Daoy (cell line): Measurements from ENCODE around the gene DENND1A. TPM values are rescaled to one million over a fixed set of nuclear protein-coding genes. Genes with fewer than 3 reads are reported as not detected.
"Not testable (repeated sequence)": the region's sequence is repeated elsewhere in the genome, so short reads cannot be mapped to it uniquely, and the experiment has no call there.

Experiments used
- DNase-seq: peaks from one replicate; pipeline ENCODE4 v3.0.0-alpha.2; 2015; ENCODE audit warnings: low read depth
- total RNA-seq: library from RNA; depleted of rRNA; stranded (reverse); fragments of >200 nt; shearing (Covaris generic); gene quantifications from 2 replicates; pipeline ENCODE4 v1.2.3, GENCODE V29; 2014

The DENND1A gene
- total RNA-seq, 1 experiment from 2014 or later = 9.9 TPM

- no peak for DNase-seq
Measured at GRCh38 chr9:123946101-123946821, 16.3 kb upstream of the DENND1A start.

- no peak for DNase-seq
Measured at GRCh38 chr9:123945532-123945931, 15.6 kb upstream of the DENND1A start.

- not testable (repeated sequence) for DNase-seq
Measured at GRCh38 chr9:123944464-123944863, 14.5 kb upstream of the DENND1A start.

- no peak for DNase-seq
Measured at GRCh38 chr9:123943671-123944070, 13.7 kb upstream of the DENND1A start.

- DNase-seq = no peak
Measured at GRCh38 chr9:123942542-123942941, 12.6 kb upstream of the DENND1A start.

- no peak for DNase-seq
Measured at GRCh38 chr9:123941524-123942070, 11.7 kb upstream of the DENND1A start.

- no peak for DNase-seq
Measured at GRCh38 chr9:123940721-123941523, 11.0 kb upstream of the DENND1A start.

GRCh38 chr9:123938401-123938800, 8.5 kb upstream of the DENND1A start:
- DNase-seq = no peak

GRCh38 chr9:123936575-123936974, 6.6 kb upstream of the DENND1A start:
- not testable (repeated sequence) for DNase-seq

GRCh38 chr9:123933440-123934212, 3.7 kb upstream of the DENND1A start:
- DNase-seq = peak; percentile 76

- DNase-seq = no peak
Measured at GRCh38 chr9:123929177-123929869, 603 bp downstream of the DENND1A start.

- DNase-seq = peak; percentile 40
Measured at GRCh38 chr9:123928533-123929176, 1.3 kb downstream of the DENND1A start.

- DNase-seq = peak; percentile 36
Measured at GRCh38 chr9:123927625-123928532, 2.0 kb downstream of the DENND1A start.

GRCh38 chr9:123926941-123927340, 3.0 kb downstream of the DENND1A start:
- DNase-seq = no peak

- no peak for DNase-seq
Measured at GRCh38 chr9:123925819-123926218, 4.1 kb downstream of the DENND1A start.

GRCh38 chr9:123925161-123925560, 4.8 kb downstream of the DENND1A start:
- no peak for DNase-seq

GRCh38 chr9:123924727-123925126, 5.2 kb downstream of the DENND1A start:
- DNase-seq = no peak

- DNase-seq = no peak
Measured at GRCh38 chr9:123923884-123924283, 6.0 kb downstream of the DENND1A start.

- no peak for DNase-seq
Measured at GRCh38 chr9:123923377-123923776, 6.5 kb downstream of the DENND1A start.

- no peak for DNase-seq
Measured at GRCh38 chr9:123922911-123923310, 7.0 kb downstream of the DENND1A start.
